Measurements from ENCODE around the gene HNRNPA0.
"Not testable (repeated sequence)": the region's sequence is repeated elsewhere in the genome, so short reads cannot be mapped to it uniquely, and the experiment has no call there.

Gene HNRNPA0

GRCh38 chr5:137791387-137791786 lies 37.2 kb upstream of the HNRNPA0 start:
- Histone ChIP-seq H3K4me3 (no peak overlapping the region), H3K36me3 (ENCODE audit: insufficient read depth, low read length) (no peaks in the 10 kb centered on the region), H3K27ac (no peak overlapping the region), H3K9ac (ENCODE audit: insufficient read length) (no peak overlapping the region), H3K9me3 (ENCODE audit: low read depth, low read length) (no peaks in the 10 kb centered on the region)
- DNase-seq (ENCODE audit: low read depth, low spot score) = no peak
- TF ChIP-seq POLR2AphosphoS5 (IDR thresholded peaks at IDR 0.05; ENCODE audit: borderline replicate concordance, low read depth, low read length) (no peak), EZH2 (IDR thresholded peaks at IDR 0.05) (no peak), FOXP2 (optimal IDR thresholded peaks at IDR 0.05; ENCODE audit: control extremely low read depth, extremely low read length, insufficient read depth) (no peak)

DNA sequence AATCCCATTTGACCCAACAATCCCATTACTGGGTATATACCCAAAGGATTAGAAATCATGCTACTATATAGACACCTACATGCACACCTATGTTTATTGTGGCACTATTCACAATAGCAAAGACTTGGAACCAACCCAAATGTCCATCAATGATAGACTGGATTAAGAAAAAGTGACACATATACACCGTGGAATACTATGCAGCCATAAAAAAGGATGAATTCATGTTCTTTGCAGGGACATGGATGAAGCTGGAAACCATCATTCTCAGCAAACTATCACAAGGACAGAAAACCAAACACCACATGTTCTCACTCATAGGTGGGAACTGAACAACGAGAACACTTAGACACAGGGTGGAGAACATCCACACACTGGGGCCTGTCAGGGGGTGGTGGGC lies 34.4 kb upstream of the HNRNPA0 start:
- not testable (repeated sequence) for DNase-seq (ENCODE audit: low read depth, low spot score); H3K9ac ChIP-seq (ENCODE audit: insufficient read length); H3K27ac ChIP-seq

GRCh38 chr5:137782984-137783536 lies 28.9 kb upstream of the HNRNPA0 start:
- no peak for TF ChIP-seq POLR2AphosphoS5 (IDR thresholded peaks at IDR 0.05; ENCODE audit: borderline replicate concordance, low read depth, low read length)
- no peak for TF ChIP-seq FOXP2 (optimal IDR thresholded peaks at IDR 0.05; ENCODE audit: control extremely low read depth, extremely low read length, insufficient read depth)
- no peak for TF ChIP-seq EZH2 (IDR thresholded peaks at IDR 0.05)
- no peak overlapping the region for H3K4me3 ChIP-seq
- H3K36me3 ChIP-seq (ENCODE audit: insufficient read depth, low read length) = no peaks in the 10 kb centered on the region
- no peaks in the 10 kb centered on the region for H3K9me3 ChIP-seq (ENCODE audit: low read depth, low read length)
- H3K27ac ChIP-seq = no peak overlapping the region
- H3K9ac ChIP-seq (ENCODE audit: insufficient read length) = no peak overlapping the region
- no peak for DNase-seq (ENCODE audit: low read depth, low spot score)

More for the DNA sequence above, 34.4 kb upstream of the HNRNPA0 start:
- not testable (repeated sequence) for H3K36me3 ChIP-seq (ENCODE audit: insufficient read depth, low read length); H3K9me3 ChIP-seq (ENCODE audit: low read depth, low read length); H3K4me3 ChIP-seq

DNA sequence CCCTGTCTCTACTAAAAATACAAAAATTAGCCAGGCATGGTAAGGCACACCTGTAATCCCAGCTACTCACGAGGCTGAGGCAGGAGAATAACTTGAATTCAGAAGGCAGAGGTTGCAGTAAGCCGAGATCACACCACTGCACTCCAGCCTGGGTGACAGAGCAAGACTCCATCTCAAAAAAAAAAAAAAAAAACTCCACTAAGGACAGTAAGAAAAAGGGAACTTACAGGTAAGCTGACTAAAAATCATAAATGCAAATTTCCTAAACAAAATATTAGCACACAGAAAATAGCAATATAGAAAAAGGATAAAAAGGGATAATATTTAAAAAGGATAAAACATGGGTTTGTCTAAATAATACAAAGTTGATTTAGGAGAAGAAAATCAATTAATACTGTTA lies 27.9 kb upstream of the HNRNPA0 start:
- no peak for TF ChIP-seq EZH2 (IDR thresholded peaks at IDR 0.05)
- Histone ChIP-seq H3K9me3 (ENCODE audit: low read depth, low read length) (no peaks in the 10 kb centered on the region), H3K9ac (ENCODE audit: insufficient read length) (no peak overlapping the region), H3K27ac (no peak overlapping the region), H3K4me3 (no peak overlapping the region), H3K36me3 (ENCODE audit: insufficient read depth, low read length) (no peaks in the 10 kb centered on the region)
- DNase-seq (ENCODE audit: low read depth, low spot score) = no peak

DNA sequence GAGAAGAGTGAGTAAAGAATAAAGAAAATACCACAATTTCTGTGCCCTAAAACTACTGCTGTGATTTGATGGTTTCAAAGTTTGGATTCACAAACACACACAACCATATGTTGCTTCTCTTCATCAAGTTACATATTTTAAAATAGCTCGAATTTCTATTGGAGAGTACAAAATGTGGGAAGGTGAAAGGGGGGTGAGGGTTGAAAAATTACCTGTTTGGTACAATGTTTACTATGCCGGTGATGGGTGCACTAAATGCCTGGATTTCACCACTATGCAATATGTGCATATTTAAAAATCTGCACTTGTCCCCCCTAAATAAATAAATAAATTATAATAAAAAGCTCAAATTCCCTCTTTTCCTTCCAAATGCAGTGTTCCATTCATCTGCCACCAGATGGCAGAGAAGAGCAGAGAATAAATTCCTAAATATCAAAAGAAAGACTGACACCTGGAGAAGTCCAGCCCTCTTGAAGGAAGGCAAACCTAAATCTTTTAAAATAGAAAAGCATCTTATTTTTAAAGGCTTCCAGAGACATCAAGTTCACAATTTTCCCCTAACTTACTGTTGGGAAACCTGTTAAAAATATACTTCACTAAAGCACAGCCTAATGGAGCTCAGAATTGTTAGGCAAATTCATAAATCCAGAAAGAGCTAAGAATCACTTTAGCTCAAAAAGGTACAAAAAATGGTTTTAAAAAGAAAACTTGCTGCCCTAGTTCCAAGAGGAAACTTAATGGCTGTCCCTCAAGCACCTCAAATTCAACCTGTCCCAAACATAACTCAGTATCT lies 24.8 kb upstream of the HNRNPA0 start:
- Histone ChIP-seq H3K9ac (ENCODE audit: insufficient read length) (no peak overlapping the region), H3K36me3 (ENCODE audit: insufficient read depth, low read length) (no peaks in the 10 kb centered on the region), H3K27ac (no peak overlapping the region), H3K9me3 (ENCODE audit: low read depth, low read length) (no peaks in the 10 kb centered on the region), H3K4me3 (no peak overlapping the region)
- TF ChIP-seq FOXP2 (optimal IDR thresholded peaks at IDR 0.05; ENCODE audit: control extremely low read depth, extremely low read length, insufficient read depth) = no peak
- TF ChIP-seq EZH2 (IDR thresholded peaks at IDR 0.05) = no peak
- no peak for TF ChIP-seq POLR2AphosphoS5 (IDR thresholded peaks at IDR 0.05; ENCODE audit: borderline replicate concordance, low read depth, low read length)
- DNase-seq (ENCODE audit: low read depth, low spot score) = peak; percentile 14

- not testable (repeated sequence) for H3K9me3 ChIP-seq (ENCODE audit: low read depth, low read length); H3K9ac ChIP-seq (ENCODE audit: insufficient read length); H3K27ac ChIP-seq; H3K36me3 ChIP-seq (ENCODE audit: insufficient read depth, low read length); DNase-seq (ENCODE audit: low read depth, low spot score); H3K4me3 ChIP-seq
Measured at GRCh38 chr5:137767937-137768336, 13.8 kb upstream of the HNRNPA0 start.

GRCh38 chr5:137761566-137761965 lies 7.4 kb upstream of the HNRNPA0 start:
- no peaks in the 10 kb centered on the region for H3K9me3 ChIP-seq (ENCODE audit: low read depth, low read length)
- H3K4me3 ChIP-seq = no peak overlapping the region
- no peak overlapping the region for H3K9ac ChIP-seq (ENCODE audit: insufficient read length)
- H3K27ac ChIP-seq = no peak overlapping the region
- no peaks in the 10 kb centered on the region for H3K36me3 ChIP-seq (ENCODE audit: insufficient read depth, low read length)
- no peak for DNase-seq (ENCODE audit: low read depth, low spot score)
- TF ChIP-seq FOXP2 (optimal IDR thresholded peaks at IDR 0.05; ENCODE audit: control extremely low read depth, extremely low read length, insufficient read depth) (no peak), POLR2AphosphoS5 (IDR thresholded peaks at IDR 0.05; ENCODE audit: borderline replicate concordance, low read depth, low read length) (no peak), EZH2 (IDR thresholded peaks at IDR 0.05) (no peak)

DNA sequence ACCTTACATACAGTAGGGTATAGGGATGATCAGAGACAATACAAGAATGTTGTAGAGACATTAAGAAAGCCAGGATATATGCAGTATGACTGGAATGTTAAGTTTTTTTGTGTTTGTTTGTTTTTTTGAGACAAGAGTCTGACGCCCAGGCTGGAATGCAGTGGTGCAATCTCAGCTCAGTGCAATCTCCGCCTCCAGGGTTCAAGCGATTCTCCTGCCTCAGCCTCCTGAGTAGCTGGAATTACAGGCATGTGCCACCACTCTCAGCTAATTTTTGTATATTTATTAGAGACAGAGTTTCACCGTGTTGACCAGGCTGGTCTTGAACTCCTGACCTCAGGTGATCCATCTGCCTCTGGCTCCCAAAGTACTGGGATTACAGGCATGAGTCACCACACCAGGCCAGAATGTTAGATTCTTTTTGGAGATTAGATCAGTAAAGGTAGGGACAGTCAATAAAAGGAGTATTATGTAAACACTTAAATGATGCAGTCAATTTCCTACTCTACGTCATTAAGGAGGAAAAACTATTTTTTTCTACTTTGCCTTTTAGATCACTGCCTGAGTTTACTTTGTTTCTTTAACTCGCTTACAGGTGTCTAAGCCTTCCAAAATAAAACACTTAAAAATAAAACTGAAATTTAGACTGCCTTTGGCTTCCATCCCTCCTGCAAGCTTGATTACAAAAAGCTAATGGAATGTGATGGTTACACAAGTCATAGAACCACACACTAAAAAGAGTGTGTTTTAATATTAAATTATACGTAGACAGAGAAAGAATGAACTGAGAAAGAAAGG lies 6.8 kb upstream of the HNRNPA0 start:
- Histone ChIP-seq H3K4me3 (no peak overlapping the region), H3K36me3 (ENCODE audit: insufficient read depth, low read length) (no peaks in the 10 kb centered on the region), H3K9me3 (ENCODE audit: low read depth, low read length) (no peaks in the 10 kb centered on the region), H3K27ac (no peak overlapping the region), H3K9ac (ENCODE audit: insufficient read length) (no peak overlapping the region)
- no peak for DNase-seq (ENCODE audit: low read depth, low spot score)
- TF ChIP-seq FOXP2 (optimal IDR thresholded peaks at IDR 0.05; ENCODE audit: control extremely low read depth, extremely low read length, insufficient read depth) = no peak
- no peak for TF ChIP-seq POLR2AphosphoS5 (IDR thresholded peaks at IDR 0.05; ENCODE audit: borderline replicate concordance, low read depth, low read length)
- TF ChIP-seq EZH2 (IDR thresholded peaks at IDR 0.05) = no peak

DNA sequence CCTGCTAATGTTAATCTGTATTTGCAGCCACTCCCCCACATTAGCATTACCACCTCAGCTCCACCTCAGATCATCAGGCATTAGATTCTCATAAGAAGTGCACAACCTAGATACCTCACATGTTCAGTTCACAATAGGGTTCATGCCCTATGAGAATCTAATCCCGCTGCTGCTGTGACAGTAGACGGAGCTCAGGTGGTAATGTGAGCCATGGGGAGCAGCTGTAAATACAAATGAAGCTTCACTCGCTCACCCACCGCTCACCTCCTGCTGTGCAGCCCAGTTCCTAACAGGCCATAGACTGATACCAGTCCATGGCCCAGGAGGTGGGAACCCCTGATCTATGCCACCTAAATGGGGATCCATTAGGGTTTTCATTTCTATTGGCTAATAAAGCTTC lies 6.1 kb upstream of the HNRNPA0 start:
- Histone ChIP-seq H3K9ac (ENCODE audit: insufficient read length) (no peak overlapping the region), H3K4me3 (no peak overlapping the region), H3K36me3 (ENCODE audit: insufficient read depth, low read length) (no peaks in the 10 kb centered on the region), H3K27ac (no peak overlapping the region), H3K9me3 (ENCODE audit: low read depth, low read length) (no peaks in the 10 kb centered on the region)
- TF ChIP-seq POLR2AphosphoS5 (IDR thresholded peaks at IDR 0.05; ENCODE audit: borderline replicate concordance, low read depth, low read length) (no peak), EZH2 (IDR thresholded peaks at IDR 0.05) (no peak), FOXP2 (optimal IDR thresholded peaks at IDR 0.05; ENCODE audit: control extremely low read depth, extremely low read length, insufficient read depth) (no peak)
- DNase-seq (ENCODE audit: low read depth, low spot score) = no peak

All from SK-N-MC (cell line).